HG03520 (cell line): ENCODE measurements around the gene PAPSS2.
"Not testable (repeated sequence)": the region's sequence is repeated elsewhere in the genome, so short reads cannot be mapped to it uniquely, and the experiment has no call there.

ENCODE experiments used
- ATAC-seq: cut with Tn5 transposase; IDR thresholded peaks from one replicate; pipeline ENCODE4 v1.9.1; 2021; ENCODE audit warnings: mild to moderate bottlenecking, moderate library complexity; ENCODE audit not compliant: unreplicated experiment

Gene PAPSS2

GRCh38 chr10:87642486-87642885 is 17.2 kb upstream of the PAPSS2 start:
- ATAC-seq: no peak

GRCh38 chr10:87642988-87643387 is 16.7 kb upstream of the PAPSS2 start:
- no peak for ATAC-seq

GRCh38 chr10:87643920-87644319 is 15.8 kb upstream of the PAPSS2 start:
- no peak for ATAC-seq

GRCh38 chr10:87644500-87644899 is 15.2 kb upstream of the PAPSS2 start:
- ATAC-seq: not testable (repeated sequence)

- ATAC-seq: no peak
Observed at GRCh38 chr10:87646192-87646909, 13.3 kb upstream of the PAPSS2 start.

- ATAC-seq: no peak
Observed at GRCh38 chr10:87646935-87647334, 12.7 kb upstream of the PAPSS2 start.

- no peak for ATAC-seq
Observed at GRCh38 chr10:87650838-87651589, 8.7 kb upstream of the PAPSS2 start.

- no peak for ATAC-seq
Observed at GRCh38 chr10:87651801-87652200, 7.9 kb upstream of the PAPSS2 start.

- no peak for ATAC-seq
Observed at GRCh38 chr10:87652261-87652660, 7.4 kb upstream of the PAPSS2 start.

GRCh38 chr10:87654212-87654611 is 5.5 kb upstream of the PAPSS2 start:
- no peak for ATAC-seq

- ATAC-seq: no peak
Observed at GRCh38 chr10:87656431-87657072, 3.1 kb upstream of the PAPSS2 start.

- no peak for ATAC-seq
Observed at GRCh38 chr10:87657371-87657770, 2.3 kb upstream of the PAPSS2 start.

- ATAC-seq: no peak
Observed at GRCh38 chr10:87658321-87658795, 1.3 kb upstream of the PAPSS2 start.

GRCh38 chr10:87658858-87659555 is 671 bp upstream of the PAPSS2 start:
- ATAC-seq: no peak

- no peak for ATAC-seq
Observed at GRCh38 chr10:87660484-87661133, 931 bp downstream of the PAPSS2 start.

GRCh38 chr10:87661861-87662785 is 2.4 kb downstream of the PAPSS2 start:
- ATAC-seq: no peak

GRCh38 chr10:87664276-87664701 is 4.6 kb downstream of the PAPSS2 start:
- ATAC-seq: no peak

- no peak for ATAC-seq
Observed at GRCh38 chr10:87667493-87667892, 7.8 kb downstream of the PAPSS2 start.

- no peak for ATAC-seq
Observed at GRCh38 chr10:87668324-87669074, 8.8 kb downstream of the PAPSS2 start.
